ENCODE results near the gene DAND5. TPM values are rescaled to one million over a fixed set of nuclear protein-coding genes. Genes with fewer than 3 reads are reported as not detected.

DAND5 gene
- total and polyA plus RNA-seq, 10 of the 15 experiments (the other 5 are each of a cell fraction or from before 2014, with no cell fraction given), result 0.06 to 0.15 (median 0.12) TPM; not detected in 5

DNA sequence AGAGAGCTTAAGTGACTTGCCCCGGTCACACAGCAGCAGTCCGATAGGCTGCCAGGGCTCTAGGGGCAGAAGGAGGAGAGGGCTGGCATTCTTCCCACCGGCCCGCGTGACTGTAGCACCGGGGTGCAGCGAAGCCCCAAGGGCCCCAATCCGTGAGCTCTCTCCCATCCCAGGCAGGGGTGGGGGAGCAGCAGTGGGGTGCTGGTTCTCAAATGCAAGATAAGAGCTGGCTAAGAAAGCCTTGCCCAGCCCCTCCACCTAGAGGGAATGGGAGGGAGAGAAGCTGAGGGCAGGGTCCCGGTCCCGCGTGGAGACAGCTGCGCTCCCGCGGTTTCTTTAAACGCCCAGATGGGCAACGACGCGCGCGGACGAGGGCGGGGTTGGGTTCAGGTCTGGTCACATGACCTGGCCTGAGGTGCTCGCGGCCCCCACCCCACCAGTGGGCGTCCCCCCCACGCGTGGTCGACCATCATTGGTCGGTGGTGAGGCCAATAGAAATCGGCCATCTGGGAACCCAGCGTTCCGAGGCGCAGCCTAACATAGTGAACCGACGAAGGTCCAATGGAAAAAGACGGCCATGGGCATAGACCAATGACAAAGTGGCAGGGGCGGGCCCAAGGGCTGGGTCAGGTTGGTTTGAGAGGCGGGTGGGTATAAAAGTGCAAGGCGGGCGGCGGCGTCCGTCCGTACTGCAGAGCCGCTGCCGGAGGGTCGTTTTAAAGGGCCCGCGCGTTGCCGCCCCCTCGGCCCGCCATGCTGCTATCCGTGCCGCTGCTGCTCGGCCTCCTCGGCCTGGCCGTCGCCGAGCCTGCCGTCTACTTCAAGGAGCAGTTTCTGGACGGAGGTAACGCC is 31.2 kb upstream of the DAND5 start, which contains the start of gene CALR (continued):
- TF ChIP-seq, protein P1, sequence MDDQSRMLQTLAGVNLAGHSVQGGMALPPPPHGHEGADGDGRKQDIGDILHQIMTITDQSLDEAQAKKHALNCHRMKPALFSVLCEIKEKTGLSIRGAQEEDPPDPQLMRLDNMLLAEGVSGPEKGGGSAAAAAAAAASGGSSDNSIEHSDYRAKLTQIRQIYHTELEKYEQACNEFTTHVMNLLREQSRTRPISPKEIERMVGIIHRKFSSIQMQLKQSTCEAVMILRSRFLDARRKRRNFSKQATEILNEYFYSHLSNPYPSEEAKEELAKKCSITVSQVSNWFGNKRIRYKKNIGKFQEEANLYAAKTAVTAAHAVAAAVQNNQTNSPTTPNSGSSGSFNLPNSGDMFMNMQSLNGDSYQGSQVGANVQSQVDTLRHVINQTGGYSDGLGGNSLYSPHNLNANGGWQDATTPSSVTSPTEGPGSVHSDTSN (IDR thresholded peaks at IDR 0.05; ENCODE audit: insufficient replicate concordance, low read depth, low read length), result peak; percentile 91
- TF ChIP-seq ZZZ3 (IDR thresholded peaks at IDR 0.05; ENCODE audit: control insufficient read depth, insufficient read length, low read depth), result no peak
- TF ChIP-seq IKZF2 (IDR thresholded peaks at IDR 0.05), result no peak
- TF ChIP-seq IKZF1 (conservative IDR thresholded peaks at IDR 0.05), result peak; percentile 87; the same call in 1 of the 2 replicates
- TF ChIP-seq MXI1 (IDR thresholded peaks at IDR 0.05; ENCODE audit: low read depth, low read length), result peak; percentile 96
- TF ChIP-seq, protein P2, sequence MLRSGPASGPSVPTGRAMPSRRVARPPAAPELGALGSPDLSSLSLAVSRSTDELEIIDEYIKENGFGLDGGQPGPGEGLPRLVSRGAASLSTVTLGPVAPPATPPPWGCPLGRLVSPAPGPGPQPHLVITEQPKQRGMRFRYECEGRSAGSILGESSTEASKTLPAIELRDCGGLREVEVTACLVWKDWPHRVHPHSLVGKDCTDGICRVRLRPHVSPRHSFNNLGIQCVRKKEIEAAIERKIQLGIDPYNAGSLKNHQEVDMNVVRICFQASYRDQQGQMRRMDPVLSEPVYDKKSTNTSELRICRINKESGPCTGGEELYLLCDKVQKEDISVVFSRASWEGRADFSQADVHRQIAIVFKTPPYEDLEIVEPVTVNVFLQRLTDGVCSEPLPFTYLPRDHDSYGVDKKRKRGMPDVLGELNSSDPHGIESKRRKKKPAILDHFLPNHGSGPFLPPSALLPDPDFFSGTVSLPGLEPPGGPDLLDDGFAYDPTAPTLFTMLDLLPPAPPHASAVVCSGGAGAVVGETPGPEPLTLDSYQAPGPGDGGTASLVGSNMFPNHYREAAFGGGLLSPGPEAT (IDR thresholded peaks at IDR 0.05; ENCODE audit: low read depth), result 0 out of 2 replicates have a peak, but pooled peaks have one; percentile 32
- TF ChIP-seq, protein P3, sequence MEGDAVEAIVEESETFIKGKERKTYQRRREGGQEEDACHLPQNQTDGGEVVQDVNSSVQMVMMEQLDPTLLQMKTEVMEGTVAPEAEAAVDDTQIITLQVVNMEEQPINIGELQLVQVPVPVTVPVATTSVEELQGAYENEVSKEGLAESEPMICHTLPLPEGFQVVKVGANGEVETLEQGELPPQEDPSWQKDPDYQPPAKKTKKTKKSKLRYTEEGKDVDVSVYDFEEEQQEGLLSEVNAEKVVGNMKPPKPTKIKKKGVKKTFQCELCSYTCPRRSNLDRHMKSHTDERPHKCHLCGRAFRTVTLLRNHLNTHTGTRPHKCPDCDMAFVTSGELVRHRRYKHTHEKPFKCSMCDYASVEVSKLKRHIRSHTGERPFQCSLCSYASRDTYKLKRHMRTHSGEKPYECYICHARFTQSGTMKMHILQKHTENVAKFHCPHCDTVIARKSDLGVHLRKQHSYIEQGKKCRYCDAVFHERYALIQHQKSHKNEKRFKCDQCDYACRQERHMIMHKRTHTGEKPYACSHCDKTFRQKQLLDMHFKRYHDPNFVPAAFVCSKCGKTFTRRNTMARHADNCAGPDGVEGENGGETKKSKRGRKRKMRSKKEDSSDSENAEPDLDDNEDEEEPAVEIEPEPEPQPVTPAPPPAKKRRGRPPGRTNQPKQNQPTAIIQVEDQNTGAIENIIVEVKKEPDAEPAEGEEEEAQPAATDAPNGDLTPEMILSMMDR (IDR thresholded peaks at IDR 0.05 in 2 of 3, conservative IDR thresholded peaks at IDR 0.05 in 1 of 3; ENCODE audit: control insufficient read depth in 2 of 3, extremely low read depth in 1 of 3, insufficient read depth in 1 of 3, low read depth in 3 of 3, low read length in 3 of 3), result no peak
- no peak for TF ChIP-seq WRNIP1 (IDR thresholded peaks at IDR 0.05; ENCODE audit: borderline replicate concordance, low read depth, low read length)
- TF ChIP-seq LARP7 (IDR thresholded peaks at IDR 0.05), result peak; percentile 97
- peak; percentile 98 for TF ChIP-seq SIN3A (IDR thresholded peaks at IDR 0.05; ENCODE audit: low read depth, low read length)
- peak; percentile 94 for TF ChIP-seq NFYB (IDR thresholded peaks at IDR 0.05; ENCODE audit: insufficient read depth, low read depth, low read length)
- TF ChIP-seq, protein P4, sequence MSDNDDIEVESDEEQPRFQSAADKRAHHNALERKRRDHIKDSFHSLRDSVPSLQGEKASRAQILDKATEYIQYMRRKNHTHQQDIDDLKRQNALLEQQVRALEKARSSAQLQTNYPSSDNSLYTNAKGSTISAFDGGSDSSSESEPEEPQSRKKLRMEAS (IDR thresholded peaks at IDR 0.05; ENCODE audit: low read depth, low read length), result peak; percentile 89
- TF ChIP-seq ZNF207 (IDR thresholded peaks at IDR 0.05; ENCODE audit: borderline replicate concordance), result no peak; the same call in 1 of the 2 replicates
- TF ChIP-seq BHLHE40 (IDR thresholded peaks at IDR 0.05; ENCODE audit: borderline replicate concordance in 1 of 2, low read depth in 2 of 2, low read length in 1 of 2), result peak; percentile 25 to 73; a peak in 3 of 4 replicates
- no peak for TF ChIP-seq TARDBP (IDR thresholded peaks at IDR 0.05; ENCODE audit: borderline replicate concordance)
- TF ChIP-seq ZNF24 (IDR thresholded peaks at IDR 0.05), result no peak
- no peak; the same call in 1 of the 2 replicates for TF ChIP-seq NR2F1 (conservative IDR thresholded peaks at IDR 0.05)
- TF ChIP-seq, protein P5, sequence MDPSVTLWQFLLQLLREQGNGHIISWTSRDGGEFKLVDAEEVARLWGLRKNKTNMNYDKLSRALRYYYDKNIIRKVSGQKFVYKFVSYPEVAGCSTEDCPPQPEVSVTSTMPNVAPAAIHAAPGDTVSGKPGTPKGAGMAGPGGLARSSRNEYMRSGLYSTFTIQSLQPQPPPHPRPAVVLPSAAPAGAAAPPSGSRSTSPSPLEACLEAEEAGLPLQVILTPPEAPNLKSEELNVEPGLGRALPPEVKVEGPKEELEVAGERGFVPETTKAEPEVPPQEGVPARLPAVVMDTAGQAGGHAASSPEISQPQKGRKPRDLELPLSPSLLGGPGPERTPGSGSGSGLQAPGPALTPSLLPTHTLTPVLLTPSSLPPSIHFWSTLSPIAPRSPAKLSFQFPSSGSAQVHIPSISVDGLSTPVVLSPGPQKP (IDR thresholded peaks at IDR 0.05; ENCODE audit: low read depth, low read length), result no peak
- no peak; the same call in none of the 2 replicates for TF ChIP-seq RFX5 (IDR thresholded peaks at IDR 0.05; ENCODE audit: low read depth, low read length)
- peak; percentile 2 for TF ChIP-seq MYC (IDR thresholded peaks at IDR 0.05; ENCODE audit: insufficient read depth, insufficient read length, insufficient replicate concordance, low read length, severe bottlenecking)
- TF ChIP-seq TCF12 (IDR thresholded peaks at IDR 0.05; ENCODE audit: low read depth, low read length), result 0 out of 2 replicates have a peak, but pooled peaks have one; percentile 65
- no peak for TF ChIP-seq RBBP5 (conservative IDR thresholded peaks at IDR 0.05)
- no peak for TF ChIP-seq BCL11A (IDR thresholded peaks at IDR 0.05; ENCODE audit: low read depth, low read length)
- no peak for TF ChIP-seq RAD21 (IDR thresholded peaks at IDR 0.05; ENCODE audit: insufficient read depth, low read depth, low read length)

All from GM12878 (cell line).